ENCODE data around the gene TSFM. TPM values are rescaled to one million over a fixed set of nuclear protein-coding genes. Genes with fewer than 3 reads are reported as not detected.
A peak's percentile ranks its signal among the peaks of the same experiment; 100 is the strongest.

Gene TSFM
- total RNA-seq, 1 experiment from 2014 or later: 37.9 TPM

DNA sequence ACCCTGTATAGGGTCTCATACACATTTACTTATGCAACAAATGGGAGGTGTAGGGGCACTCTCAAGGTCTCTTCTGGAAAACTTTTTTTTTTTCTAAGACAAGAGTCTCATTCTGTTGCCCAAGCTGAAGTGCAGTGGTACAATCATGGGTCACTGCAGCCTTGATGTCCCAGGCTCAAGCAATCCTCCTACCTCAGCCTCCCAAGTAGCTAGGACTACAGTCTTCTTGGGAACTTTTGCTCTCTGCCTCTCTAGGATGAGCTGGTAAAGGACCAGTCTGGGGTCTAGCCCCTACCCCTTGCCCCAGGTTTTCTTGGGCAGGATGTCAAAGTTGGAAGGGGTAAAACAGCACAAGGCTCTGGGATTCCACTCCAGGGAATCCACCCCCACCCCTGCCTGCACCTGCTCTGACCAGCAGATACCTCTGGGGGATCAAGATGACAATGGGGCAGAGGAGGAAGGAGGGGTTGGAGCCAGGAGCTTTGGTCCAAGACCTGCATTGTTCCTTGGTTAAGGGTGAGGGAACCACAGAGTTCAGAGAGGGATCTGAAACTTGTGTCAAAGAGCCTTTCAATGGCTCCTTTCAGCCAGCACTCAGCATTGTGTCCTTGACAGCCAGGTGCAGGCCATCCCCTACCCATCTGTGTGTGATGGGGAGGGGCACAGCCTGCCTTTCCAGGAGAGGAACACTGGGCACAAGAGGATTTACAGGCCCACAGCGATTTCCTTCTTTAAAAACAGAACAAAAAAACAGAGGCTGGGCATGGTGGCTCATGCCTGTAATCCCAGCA, 51.7 kb downstream of the TSFM start:
- DNase-seq (ENCODE audit: low read depth): no peak

DNA sequence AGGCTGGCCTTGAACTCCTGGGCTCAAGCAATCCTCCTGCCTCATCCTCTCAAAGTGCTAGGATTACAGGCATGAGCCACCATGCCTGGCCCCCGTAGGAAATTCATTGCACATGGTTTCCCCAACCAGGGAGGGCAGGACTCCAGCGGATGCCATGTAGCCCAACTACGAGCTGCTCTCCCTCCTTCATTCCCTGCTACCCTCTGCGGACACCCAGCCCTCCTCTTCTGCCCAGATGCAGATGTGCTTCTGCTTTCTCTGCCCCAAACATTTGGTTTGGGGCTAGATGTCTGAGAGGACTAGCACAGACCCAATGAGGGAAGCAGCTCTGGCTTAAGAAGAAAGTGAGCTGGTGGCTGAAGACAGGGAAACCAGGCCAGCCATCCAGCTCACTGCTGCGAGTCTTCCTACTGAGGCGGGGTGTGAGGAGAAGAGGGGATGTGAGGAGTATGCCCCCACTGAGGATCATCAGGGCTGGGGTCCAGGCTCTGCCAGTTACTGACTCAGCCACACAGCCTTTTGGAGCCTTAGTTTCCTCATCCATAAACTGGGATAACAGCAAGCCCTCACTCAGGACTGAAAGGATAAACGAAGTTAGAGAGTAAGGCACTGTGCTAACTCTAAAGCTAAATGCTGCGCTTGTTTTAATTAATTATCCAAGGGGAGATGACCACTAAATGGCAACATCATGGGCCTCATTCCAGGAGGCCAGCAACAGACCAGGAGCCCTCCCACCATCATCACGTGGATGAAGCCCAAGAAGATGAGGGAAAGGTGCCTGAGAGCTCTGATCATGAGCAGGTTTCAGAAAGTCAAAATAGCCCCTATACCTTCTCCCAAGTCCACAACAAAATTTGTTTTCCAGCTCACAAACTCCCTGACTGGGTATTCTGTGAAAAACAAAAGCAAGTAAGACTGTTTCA, 53.0 kb downstream of the TSFM start:
- DNase-seq (ENCODE audit: low read depth): no peak

DNA sequence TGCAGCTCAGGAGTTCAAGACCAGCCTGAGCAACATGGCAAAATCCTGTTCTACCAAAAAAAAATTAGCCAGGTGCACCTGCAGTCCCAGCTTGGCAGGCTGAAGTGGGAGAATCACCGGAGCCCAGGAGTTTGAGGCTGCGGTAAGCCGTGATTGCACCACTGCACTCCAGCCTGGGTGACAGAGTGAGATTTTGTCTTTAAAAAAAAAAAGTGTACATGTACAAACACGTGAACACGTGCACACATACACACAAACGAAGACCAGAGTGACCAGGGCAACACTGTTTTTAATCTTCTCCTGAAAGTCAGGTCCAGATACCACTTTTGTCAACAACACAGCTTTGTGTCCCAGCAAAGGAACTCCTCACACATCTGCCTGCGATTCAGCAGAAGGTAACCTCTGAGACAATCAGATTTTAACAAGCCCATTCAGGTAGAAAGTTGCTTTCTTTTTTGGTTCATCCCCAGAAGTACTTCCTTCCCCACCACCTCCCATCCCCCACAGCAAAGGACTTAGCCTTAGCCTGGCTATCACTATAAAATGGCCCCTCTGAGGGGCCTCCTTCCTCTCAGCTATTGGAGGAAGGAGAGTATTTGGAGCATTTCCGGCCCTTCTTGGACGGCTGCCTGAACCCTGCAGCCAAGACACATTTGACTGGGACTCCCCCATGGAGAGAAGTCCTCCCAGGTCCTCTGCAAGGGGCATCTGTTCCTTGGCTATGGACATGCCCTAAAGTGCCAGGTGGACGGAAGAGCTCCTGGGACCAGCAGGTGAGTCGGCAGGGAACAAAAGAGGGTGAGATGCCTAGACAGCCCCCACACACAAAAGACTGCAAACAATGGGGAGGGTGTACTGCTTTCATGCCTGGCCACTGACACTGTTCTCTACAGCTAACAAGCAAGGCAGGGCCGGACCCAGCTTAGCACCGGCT, 54.1 kb downstream of the TSFM start:
- DNase-seq (ENCODE audit: low read depth): peak; percentile 85

DNA sequence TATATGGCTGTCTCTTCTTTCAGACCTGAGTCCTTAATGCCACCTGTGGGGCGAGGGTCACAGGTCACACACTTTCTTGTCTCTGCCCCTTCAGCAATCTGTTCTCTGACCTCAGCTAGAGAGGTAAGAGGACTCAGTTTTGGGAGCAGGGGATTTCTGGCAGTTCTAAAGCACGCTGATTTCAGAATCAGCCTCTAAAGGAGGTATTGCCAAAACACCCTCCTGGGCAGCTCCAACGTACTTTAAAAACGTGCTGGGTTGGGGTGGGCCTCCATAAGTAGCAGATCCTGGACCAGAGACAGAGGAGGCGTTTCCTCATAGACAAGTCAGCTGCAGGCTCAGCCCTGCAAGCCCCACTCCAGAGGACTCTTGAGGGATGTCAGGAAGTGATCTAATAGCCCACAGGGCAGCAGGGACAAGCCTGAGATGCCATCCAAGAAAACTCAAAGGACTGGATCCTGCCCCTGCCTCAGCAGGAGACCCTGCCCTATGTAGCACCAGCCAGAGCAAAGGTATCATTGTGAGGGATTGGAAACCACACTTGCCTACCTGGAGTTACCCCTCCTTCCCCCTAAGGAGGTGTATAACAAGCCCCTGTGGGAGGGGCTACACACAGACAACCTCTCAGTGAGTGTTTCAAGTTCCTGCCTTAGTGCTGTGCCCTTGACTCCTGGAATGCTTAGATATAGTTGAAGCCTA, 55.4 kb downstream of the TSFM start:
- peak; percentile 76 for DNase-seq (ENCODE audit: low read depth)

DNA sequence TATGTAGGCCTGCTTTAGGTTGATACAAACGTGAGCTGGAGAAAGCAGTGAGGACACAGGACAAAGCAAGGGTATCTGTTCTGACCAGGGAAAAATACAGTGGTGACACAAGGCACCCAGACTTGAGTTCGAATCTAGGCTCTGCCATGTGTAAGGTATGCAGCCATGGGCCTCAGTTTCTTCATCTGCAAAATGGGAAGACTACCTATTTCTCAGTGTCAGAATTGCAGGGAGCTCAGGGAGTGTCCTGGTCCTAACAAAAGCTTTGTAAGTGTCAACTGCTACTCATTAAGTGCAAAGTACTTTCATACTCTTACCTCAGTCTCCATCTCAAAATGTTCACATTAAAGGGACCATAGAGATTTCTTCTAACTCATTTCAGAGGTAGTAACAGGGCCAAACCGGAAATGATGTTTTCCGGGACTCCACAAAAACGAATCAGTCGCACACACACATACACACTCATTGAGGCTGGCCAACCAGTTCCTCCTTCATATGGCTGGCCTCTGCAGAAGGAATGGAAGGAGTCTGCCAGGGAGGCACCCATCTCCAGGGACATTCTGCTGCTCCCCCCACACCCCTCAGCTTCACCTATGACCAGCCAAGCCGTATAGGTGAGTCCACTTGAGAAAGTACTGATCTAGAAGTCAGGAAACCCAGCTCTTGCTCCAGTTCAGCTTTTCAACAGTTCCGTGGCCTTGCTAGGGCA, 56.2 kb downstream of the TSFM start:
- DNase-seq (ENCODE audit: low read depth): no peak

DNA sequence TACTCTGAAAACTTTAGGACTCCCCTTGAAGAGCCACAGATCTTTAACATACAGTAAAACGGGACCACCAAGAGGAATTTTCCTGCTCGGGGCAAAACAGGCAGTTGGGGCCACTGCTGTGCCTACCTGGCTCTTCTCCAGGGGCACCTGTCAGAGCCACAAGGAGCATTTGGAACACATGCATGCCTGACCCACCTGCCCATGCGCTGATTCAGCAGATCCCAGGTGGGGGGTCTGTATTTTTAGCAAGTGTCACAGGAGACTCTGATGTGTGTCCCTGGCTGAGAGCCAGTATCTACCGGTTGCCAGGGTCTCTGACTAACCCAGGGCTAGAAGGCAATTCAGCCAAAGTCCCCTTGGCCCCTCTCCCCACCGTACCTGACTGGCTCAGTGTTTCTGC, 57.4 kb downstream of the TSFM start:
- DNase-seq (ENCODE audit: low read depth): no peak

DNA sequence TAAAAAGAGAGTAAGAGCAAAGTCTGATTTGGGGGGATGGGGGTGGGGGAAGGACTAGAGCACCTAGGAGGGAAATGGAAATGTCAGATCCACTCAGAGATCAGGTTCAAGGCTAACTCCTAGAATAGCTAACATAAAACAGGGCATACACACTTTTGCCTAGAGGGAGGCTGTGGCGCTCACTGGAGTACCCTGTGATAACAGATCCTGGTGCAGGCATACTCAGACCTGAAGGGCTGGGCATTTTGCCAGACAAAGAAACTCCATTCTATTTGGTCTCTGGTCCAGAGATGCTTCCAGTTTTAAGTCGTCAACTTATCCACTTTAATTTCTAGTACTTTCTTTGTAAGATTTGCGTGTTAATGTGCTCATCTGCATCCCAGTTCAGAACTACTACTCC, 58.1 kb downstream of the TSFM start:
- DNase-seq (ENCODE audit: low read depth): peak; percentile 39

DNA sequence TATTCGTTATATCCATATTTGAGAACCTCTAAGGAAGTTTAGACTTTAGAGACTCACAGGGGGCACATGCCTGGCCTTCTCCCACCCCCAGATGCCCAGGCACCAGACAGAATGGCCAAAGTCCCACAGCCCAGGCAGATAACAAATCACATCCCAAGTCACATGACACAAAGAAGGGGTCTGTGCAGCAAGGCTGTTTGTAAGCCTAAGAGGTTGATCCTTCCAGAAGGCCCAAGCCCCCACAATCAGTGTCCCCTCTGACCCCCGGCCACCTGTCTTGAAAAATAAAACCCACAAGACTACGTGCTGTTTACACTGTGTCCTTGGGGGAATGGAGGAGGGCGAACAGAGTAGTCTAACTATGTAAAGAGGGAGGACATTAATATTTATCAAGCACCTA, 58.9 kb downstream of the TSFM start:
- DNase-seq (ENCODE audit: low read depth): no peak

DNA sequence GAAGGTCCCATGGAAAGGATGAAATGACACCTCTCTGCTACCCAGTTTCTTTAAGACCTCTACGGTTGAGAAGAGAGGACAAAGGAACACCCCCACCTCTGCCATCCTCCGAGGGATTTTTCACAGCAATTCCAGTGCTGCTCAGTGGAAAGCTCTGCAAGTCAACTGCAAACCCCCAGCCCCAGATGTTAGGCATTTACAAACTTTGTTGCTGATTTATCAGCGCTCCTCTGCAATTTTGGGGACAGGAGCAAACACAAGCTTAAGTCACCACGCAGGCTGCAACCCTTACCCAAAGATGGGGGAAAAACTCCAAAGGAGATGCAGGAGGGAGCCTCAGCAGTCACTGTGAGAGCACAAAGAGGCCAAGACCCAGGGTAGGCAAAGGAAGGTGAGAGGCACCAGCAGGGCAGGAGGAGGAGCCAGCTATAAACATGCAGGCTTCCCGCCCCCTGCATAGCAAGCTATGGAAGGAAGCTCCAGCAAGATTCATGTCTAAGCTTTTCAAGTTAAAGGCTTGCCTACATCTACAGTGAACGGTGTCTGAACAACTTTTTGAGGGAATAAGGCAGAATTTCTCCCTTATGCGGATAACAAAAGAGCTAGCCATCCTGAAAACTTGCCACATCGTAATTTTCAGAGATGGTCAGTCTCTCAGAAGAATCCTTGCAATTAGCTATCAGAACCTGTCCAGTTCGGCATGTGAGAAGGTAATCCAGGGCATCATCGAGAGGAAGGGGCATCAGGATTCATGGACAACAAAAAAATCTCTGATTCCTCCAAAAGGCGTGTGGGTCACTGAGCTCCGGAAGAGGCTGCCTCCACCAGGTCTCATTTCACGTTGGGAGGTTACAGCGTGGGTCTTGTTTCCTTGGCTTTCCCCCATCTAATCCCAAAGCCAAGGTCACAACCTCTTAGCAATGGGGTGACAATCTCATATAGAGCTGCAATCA, 60.0 kb downstream of the TSFM start:
- no peak for DNase-seq (ENCODE audit: low read depth)

DNA sequence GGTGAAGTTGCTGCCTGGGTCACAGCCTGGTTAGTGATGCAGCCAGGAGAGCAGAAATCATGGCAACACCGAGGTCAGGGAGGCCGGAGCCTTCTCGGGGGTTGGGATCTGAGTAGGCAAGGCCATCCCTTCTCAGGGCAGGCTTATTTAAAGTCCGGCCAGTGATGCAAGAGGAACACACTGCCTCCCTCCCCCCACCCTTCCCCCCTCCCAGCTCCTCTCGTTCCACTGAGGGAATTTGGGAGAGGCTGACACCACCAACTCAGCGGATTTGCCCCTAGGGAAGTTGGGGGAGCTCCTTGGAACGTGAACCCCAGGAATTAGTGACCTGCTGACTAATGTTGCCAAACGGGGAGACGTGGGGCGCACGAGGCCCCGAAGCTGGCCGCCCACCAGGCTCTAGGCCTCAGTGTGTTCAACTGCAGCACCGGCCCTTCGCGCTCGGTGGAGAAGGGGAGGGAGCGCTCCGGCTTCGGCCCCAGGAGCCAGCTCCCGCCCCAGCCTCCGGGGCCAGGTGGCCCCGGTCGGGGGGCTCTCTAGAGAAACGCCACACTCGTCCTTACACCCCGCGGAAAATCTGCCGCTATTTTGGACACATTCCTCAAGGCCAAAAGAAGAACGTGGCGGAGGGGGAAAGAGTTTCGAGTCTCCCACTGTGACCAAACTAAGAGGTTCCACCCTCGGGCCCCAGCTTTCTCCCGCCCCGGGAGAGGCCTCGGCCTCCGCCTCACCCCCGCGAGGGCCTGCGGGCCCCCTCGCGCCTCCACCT, 62.3 kb downstream of the TSFM start:
- peak; percentile 81 for DNase-seq (ENCODE audit: low read depth)

DNA sequence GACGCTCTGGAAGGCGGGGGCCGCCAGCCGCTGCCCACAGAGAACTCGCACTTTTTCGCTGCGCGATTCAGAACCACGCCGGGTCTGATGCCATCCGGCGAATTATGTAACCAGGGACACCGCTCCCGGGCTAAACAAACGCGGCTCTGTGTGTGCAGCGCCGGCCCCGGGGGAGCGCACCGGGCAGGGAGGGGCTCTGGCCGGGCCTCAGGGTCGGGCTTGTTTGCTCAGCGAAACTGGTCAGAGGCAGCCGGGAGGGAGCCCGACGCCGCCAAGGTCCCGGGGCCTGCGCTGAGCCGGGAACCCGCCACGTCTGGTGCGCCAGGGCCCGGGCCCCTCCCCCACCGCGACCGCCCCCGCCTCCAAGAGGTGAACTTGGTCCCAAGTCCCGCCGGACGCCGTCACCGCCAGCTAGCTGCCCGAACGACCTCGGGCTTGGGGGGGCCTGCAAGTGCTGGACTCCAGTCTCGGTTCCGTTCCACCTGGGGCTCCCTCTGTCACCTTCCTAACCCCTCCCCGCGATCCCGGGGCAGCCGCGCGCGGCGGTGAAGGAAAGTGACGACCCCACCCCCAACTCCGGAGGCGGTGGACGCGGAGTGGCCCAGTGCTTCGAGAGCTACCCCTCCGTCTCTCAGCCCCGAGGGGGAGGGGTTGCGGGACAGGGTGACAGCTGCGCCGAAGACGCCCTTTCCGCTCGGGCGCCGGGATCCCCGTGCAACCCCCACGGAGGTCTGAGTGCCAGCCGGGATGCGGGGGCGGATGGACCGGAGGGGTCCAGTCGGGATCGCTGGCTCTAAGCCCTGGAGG, 63.1 kb downstream of the TSFM start:
- DNase-seq (ENCODE audit: low read depth): peak; percentile 66

DNA sequence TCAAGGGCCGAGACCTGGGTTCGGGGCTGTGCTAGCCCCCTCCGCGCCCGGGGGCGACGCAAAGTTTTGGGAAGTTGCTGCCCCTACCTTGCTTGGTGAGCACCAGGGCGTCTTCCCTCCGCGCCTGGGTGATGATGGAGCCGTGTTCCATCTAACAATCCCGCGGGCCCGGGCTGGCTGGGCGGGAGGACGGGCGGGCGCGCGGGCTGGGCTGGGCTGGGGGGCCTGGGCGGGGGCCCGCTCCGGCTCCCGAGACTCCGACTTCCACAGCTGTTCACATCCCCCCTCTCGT, 63.6 kb downstream of the TSFM start:
- no peak for DNase-seq (ENCODE audit: low read depth)

DNA sequence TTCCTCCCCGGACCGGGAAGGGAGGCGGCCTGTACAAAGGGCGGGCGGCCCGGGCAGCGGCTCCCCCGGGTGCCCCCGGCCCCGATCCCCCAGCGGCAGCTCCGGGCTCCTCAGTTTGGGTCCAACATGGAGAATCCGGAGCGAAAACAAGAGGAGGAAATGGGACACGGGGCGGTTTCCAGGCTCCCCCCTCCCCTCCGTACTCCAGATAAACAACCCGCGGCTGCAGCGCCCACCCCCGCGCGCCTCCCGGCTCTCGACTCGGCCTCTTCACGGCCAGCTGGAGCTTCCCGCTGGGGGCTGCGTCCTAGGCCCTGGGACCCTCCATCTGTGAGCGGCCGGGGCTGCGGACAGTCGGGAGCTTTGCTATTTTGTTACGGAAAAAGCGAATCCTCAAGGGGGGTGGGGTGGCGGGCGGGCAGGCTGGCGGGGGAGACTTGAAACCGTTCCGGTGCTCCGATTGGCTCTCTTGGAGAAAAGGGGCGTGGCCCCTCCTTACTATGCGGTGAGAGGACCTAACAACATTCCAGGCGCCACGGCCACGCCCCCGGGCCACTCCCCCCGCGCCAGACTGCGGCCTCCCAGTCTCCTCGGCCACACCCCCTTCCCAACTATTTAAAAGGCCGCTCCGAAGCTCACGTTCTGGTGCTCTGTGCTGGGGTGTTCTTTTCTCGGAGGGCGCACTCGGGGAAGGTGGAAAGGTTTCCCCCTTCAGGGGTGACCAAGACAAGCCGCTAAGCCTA, 64.2 kb downstream of the TSFM start, which contains the start of gene CTDSP2:
Gene CTDSP2 (minus strand): TSS at position 153 of the 743 bp plus-strand sequence. CDS start 294 bp downstream, outside the sequence.
- peak; percentile 97 for DNase-seq (ENCODE audit: low read depth)
